Testis (tissue), 3 donors: ENCODE results near the gene ERC1. TPM values are rescaled to one million over a fixed set of nuclear protein-coding genes. Genes with fewer than 3 reads are reported as not detected.

ENCODE experiments used
- DNase-seq: peaks from one replicate; pipeline ENCODE4 v3.0.0-alpha.2; 2019
- H3K27ac ChIP-seq, 2 donors: fragments of 200-600 bp; sonication (generic); one replicate each; pipeline ENCODE4 v1.5.1; 2019
- H3K27me3 ChIP-seq: fragments of 200-600 bp; sonication (generic); one replicate; pipeline ENCODE4 v1.5.1; 2019
- H3K36me3 ChIP-seq: fragments of 200-600 bp; sonication (generic); one replicate; pipeline ENCODE4 v1.5.1; 2017; ENCODE audit warnings: low read depth; ENCODE audit errors: missing control alignments
- H3K4me1 ChIP-seq: fragments of 200-600 bp; sonication (generic); one replicate; pipeline ENCODE4 v1.5.1; 2019
- H3K4me3 ChIP-seq, 2 donors: fragments of 200-600 bp; sonication (generic); one replicate each; pipeline ENCODE4 v1.5.1; 2017 to 2019
- H3K9me3 ChIP-seq: fragments of 200-600 bp; sonication (generic); one replicate; pipeline ENCODE4 v1.5.1; 2017
- POLR2A ChIP-seq: fragments of 450-650 bp; IDR thresholded peaks from one replicate; pipeline ENCODE4 v1.6.1; 2017; ENCODE audit warnings: antibody characterized with exemption, mild to moderate bottlenecking, moderate library complexity
- WGBS, 2 donors: methylation state at CpG; one replicate each; pipeline ENCODE4 v1.1.5; 2018; 5-methylcytosine and 5-hydroxymethylcytosine counted together
- intact Hi-C: fragments of 100-400 bp; cut with DNase I; formaldehyde crosslinking; loops from one replicate; pipeline ENCODE4 v1.15.1; 2023; ENCODE audit warnings: low total_unique reads
- polyA plus RNA-seq: library from polyadenylated mRNA; stranded (reverse); fragments of 350-450 nt; fragmentation: Illumina TruSeq; extraction: RNeasy Lipid Tissue Mini Kit (QIAGEN cat#74804); gene quantifications from one replicate; pipeline ENCODE4 v1.2.3, GENCODE V29; 2014; ENCODE audit warnings: low read depth, low replicate concordance; ENCODE audit not compliant: insufficient read depth
- total RNA-seq, 2 donors: library from RNA; depleted of rRNA; stranded (reverse); fragments of >200 nt; gene quantifications; one replicate each; pipeline ENCODE4 v1.2.3, GENCODE V29; 2016
- TF ChIP-seq, protein P1 (sequence below), 3 experiments: fragments of 450-650 bp in 2 of 3; fragments of 200-600 bp in 1 of 3; sonication (generic) in 1 of 3; IDR thresholded peaks; one replicate each; pipeline ENCODE4 v1.5.1; 2016 to 2019; ENCODE audit warnings: antibody characterized with exemption in 3 of 3, mild to moderate bottlenecking in 2 of 3, moderate library complexity in 1 of 3

ERC1 gene
- total and polyA plus RNA-seq, 3 donors from 2014 or later, result 25.8 to 109 (median 106) TPM

DNA sequence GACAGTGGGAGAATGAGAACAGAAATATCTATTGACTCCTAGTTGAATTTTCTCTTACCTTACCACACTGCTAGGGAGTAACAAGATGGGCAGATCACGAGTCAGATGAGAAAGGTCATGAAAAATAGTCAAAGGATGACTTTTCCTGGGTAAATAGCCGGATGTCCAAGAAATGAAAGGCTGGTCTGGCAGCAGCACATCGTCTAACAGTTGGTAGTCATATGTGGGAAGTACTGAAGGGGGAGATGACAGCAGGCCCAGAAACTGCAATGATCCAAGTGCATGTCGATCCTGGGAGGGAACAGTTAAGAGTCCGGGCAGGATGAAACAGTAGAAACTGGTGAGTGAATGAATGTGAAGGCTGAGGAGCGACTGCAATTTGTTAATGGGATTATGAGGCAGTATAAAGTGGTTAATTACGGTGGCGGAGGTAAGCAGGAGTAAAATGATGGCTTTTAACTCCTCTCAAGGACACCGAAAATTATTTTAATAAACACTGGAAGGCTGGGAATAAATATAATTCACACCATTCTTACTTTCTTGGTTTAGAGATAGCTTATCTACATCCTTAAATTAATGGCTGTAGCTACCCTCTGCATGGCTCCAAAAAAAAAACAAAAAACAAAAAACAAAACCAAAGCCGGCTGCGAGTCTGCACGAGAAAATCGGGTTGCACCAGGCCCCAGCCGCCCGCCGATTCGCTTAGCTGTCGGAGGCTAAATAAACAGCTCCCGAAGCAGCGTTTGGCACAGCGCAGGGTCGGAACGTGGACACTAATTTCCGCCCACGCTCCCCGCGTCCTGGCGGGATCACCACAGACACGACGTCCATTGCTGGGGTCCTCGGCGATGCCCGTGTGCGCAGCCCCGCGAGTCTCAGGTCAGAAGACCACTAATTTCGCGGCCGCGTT is 1.0 kb upstream of the ERC1 start:
- Histone ChIP-seq H3K4me3 (peak overlapping the region; percentile 85 to 96), H3K36me3 (no peaks in the 10 kb centered on the region), H3K27ac (peak overlapping the region; percentile 97), H3K4me1 (peaks cover 15% of the 10 kb centered on the region), H3K9me3 (no peaks in the 10 kb centered on the region), H3K27me3 (no peaks in the 10 kb centered on the region)
- WGBS, 2 donors, result 0 to 2% methylated on average over 29 to 34 of the region's 40 CpGs
- DNase-seq, result peak; percentile 80
- intact Hi-C loops, result no loop called here
- TF ChIP-seq, protein P1, sequence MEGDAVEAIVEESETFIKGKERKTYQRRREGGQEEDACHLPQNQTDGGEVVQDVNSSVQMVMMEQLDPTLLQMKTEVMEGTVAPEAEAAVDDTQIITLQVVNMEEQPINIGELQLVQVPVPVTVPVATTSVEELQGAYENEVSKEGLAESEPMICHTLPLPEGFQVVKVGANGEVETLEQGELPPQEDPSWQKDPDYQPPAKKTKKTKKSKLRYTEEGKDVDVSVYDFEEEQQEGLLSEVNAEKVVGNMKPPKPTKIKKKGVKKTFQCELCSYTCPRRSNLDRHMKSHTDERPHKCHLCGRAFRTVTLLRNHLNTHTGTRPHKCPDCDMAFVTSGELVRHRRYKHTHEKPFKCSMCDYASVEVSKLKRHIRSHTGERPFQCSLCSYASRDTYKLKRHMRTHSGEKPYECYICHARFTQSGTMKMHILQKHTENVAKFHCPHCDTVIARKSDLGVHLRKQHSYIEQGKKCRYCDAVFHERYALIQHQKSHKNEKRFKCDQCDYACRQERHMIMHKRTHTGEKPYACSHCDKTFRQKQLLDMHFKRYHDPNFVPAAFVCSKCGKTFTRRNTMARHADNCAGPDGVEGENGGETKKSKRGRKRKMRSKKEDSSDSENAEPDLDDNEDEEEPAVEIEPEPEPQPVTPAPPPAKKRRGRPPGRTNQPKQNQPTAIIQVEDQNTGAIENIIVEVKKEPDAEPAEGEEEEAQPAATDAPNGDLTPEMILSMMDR (IDR thresholded peaks at IDR 0.05), result no peak
- TF ChIP-seq POLR2A, result no peak

DNA sequence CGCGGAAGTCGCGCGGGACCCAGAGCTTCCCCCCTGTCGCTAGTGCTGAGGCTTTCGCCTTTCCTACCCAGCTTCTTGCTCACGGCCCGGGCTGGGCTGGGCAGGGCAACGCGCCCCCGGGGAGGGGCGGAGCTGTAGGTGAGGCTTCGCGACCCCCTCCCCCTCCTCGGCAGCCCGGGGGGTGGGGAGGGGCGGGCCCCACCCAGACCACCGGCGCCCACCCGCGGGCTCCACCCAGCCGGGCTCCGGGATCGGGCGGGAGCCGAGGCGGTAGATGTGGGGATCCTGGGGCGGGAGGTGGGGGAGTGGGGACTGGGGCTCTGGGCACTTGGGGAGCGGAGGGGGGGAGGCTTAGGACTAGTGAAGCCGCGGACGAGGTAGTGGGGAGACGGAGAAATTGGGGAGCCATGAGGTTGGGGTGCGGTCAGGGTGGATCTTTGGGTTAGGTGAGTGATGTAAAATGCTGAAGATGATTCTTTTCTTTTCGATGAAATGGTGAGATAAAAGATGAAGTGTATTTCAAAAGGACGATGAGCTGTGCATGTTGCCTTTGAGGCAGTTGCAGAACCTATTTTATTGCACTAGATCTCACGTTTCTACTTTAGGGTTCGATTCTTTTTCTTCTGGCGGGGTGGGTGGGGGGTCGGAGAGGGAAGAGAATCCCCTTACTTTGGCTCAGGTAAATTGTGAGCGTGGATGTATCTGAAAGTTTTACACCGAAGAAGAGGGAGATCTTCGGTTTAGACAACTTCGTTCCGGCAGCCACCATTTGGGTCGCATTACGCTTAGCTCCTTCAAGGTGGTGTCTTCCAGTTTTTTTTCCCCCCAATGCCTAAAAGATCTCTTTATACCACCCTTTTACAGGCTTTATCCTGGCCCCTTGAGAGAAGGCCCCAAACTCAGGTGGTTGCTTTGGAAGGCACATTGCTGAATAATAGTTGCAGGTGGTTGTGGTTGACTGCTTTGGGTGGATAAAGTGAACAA is 619 bp downstream of the ERC1 start:
- 3 to 8% methylated on average over 25 to 34 of the region's 48 CpGs for WGBS, 2 donors
- TF ChIP-seq, protein P1 (IDR thresholded peaks at IDR 0.05), result no peak
- TF ChIP-seq POLR2A, result no peak
- H3K27me3 ChIP-seq, result no peaks in the 10 kb centered on the region
- peak overlapping the region; percentile 92 to 97 for H3K27ac ChIP-seq
- intact Hi-C loops, result no loop called here
- H3K4me1 ChIP-seq, result peaks cover 15% of the 10 kb centered on the region
- H3K36me3 ChIP-seq, result no peaks in the 10 kb centered on the region
- H3K9me3 ChIP-seq, result no peaks in the 10 kb centered on the region
- peak overlapping the region; percentile 85 to 96 for H3K4me3 ChIP-seq
- DNase-seq, result peak; percentile 54

DNA sequence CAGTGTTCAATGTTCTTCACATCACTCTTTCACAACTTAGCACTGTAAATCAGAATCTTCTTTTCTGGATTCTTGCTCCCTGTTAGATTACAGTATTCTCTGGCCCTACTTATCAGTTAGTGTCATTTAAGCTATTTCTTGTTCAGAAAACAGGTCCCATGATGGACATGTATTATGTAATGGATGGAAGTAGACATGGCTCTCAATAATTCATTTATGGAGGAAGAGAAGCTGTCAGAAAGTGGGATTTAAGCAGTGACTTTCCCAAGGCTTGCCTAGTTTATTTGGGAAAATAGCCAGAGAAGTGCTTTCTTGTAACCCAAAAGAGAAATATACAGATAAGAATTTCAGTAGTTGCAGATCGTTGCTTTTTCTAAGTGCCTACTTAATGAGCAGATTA is 1.6 kb downstream of the ERC1 start:
- intact Hi-C loops, result no loop called here
- no peak for TF ChIP-seq POLR2A
- TF ChIP-seq, protein P1 (IDR thresholded peaks at IDR 0.05), result no peak
- Histone ChIP-seq H3K4me3 (no peak overlapping the region), H3K27me3 (no peaks in the 10 kb centered on the region), H3K36me3 (no peaks in the 10 kb centered on the region), H3K27ac (peak overlapping the region in 1 of 2 donors; percentile 92), H3K9me3 (no peaks in the 10 kb centered on the region), H3K4me1 (peaks cover 15% of the 10 kb centered on the region)
- WGBS, 2 donors, result 11 to 13% methylated on average over 1 of the region's 1 CpG
- DNase-seq, result no peak

DNA sequence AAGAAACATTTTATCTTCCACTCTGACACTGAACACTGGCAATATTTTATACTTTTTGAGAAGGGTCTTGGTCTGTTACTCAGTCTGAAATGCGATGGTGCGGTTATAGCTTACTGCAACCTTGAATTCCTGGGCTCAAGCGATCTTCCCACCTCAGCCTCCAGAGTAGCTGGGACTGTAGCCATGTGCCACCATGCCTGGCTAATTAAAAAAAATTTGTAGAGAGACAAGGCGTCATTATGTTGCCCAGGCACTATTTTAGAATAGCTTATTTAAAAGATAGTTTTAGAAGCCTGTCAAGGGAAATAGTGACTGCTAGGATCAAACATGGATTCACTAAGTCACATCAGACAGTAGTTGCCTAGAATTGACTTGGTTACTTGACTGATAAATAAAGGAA is 5.9 kb downstream of the ERC1 start:
- 69 to 93% methylated on average over 4 of the region's 4 CpGs for WGBS, 2 donors
- intact Hi-C loops, result no loop called here
- H3K4me1 ChIP-seq, result no peaks in the 10 kb centered on the region
- no peaks in the 10 kb centered on the region for H3K27me3 ChIP-seq
- TF ChIP-seq, protein P1 (IDR thresholded peaks at IDR 0.05), result no peak
- TF ChIP-seq POLR2A, result no peak
- no peak overlapping the region for H3K4me3 ChIP-seq
- H3K27ac ChIP-seq, result no peak overlapping the region
- no peak for DNase-seq
- H3K36me3 ChIP-seq, result no peaks in the 10 kb centered on the region
- H3K9me3 ChIP-seq, result no peaks in the 10 kb centered on the region
